ENCODE data around the gene TEX2. TPM values are rescaled to one million over a fixed set of nuclear protein-coding genes. Genes with fewer than 3 reads are reported as not detected.

The TEX2 gene
- total and polyA plus RNA-seq, 8 donors: 20.1 to 38.2 (median 24.5) TPM

- H3K36me3 ChIP-seq: no peaks in the 10 kb centered on the region
- H3K27me3 ChIP-seq: no peaks in the 10 kb centered on the region
- H3K27ac ChIP-seq: no peak overlapping the region
- intact Hi-C loops (cut with DNase I): no loop called here
- TF ChIP-seq CTCF (IDR thresholded peaks at IDR 0.05): no peak
- no peak for DNase-seq
- no peaks in the 10 kb centered on the region for H3K9me3 ChIP-seq
- no peak overlapping the region for H3K4me3 ChIP-seq
- ATAC-seq: no peak
- peaks cover under 1 to 17% of the 10 kb centered on the region in 2 donors for H3K4me1 ChIP-seq
Observed at GRCh38 chr17:64255764-64256163, 7.3 kb downstream of the TEX2 start.

- Histone ChIP-seq H3K4me3 (no peak overlapping the region), H3K36me3 (no peaks in the 10 kb centered on the region), H3K4me1 (peaks cover 0 to 7% of the 10 kb centered on the region in 2 donors), H3K27ac (no peak overlapping the region), H3K27me3 (no peaks in the 10 kb centered on the region), H3K9me3 (no peaks in the 10 kb centered on the region)
- intact Hi-C loops (cut with DNase I): no loop called here
- ATAC-seq: no peak
- TF ChIP-seq CTCF (IDR thresholded peaks at IDR 0.05): no peak
- DNase-seq: no peak
Observed at GRCh38 chr17:64254755-64255154, 8.3 kb downstream of the TEX2 start.

GRCh38 chr17:64253470-64253869 lies 9.6 kb downstream of the TEX2 start:
- no peak for TF ChIP-seq CTCF (IDR thresholded peaks at IDR 0.05)
- Histone ChIP-seq H3K27me3 (no peaks in the 10 kb centered on the region), H3K36me3 (no peaks in the 10 kb centered on the region), H3K4me3 (no peak overlapping the region), H3K9me3 (no peaks in the 10 kb centered on the region), H3K4me1 (peaks cover 0 to 3% of the 10 kb centered on the region in 2 donors), H3K27ac (no peak overlapping the region)
- no peak for DNase-seq
- intact Hi-C loops (cut with DNase I): no loop called here
- no peak for ATAC-seq

- intact Hi-C loops (cut with DNase I): no loop called here
Observed at GRCh38 chr17:64252831-64253230, 10.2 kb downstream of the TEX2 start.

GRCh38 chr17:64250233-64250835 lies 12.7 kb downstream of the TEX2 start:
- Histone ChIP-seq H3K36me3 (no peaks in the 10 kb centered on the region), H3K9me3 (no peaks in the 10 kb centered on the region), H3K4me1 (no peaks in the 10 kb centered on the region), H3K27me3 (no peaks in the 10 kb centered on the region), H3K27ac (no peak overlapping the region), H3K4me3 (no peak overlapping the region)
- no peak for TF ChIP-seq CTCF (IDR thresholded peaks at IDR 0.05)
- no peak for DNase-seq
- intact Hi-C loops (cut with DNase I): no loop called here
- ATAC-seq: no peak

More at GRCh38 chr17:64252831-64253230, 10.2 kb downstream of the TEX2 start:
- no peak overlapping the region for H3K27ac ChIP-seq
- H3K4me3 ChIP-seq: no peak overlapping the region
- H3K9me3 ChIP-seq: no peaks in the 10 kb centered on the region
- no peak for TF ChIP-seq CTCF (IDR thresholded peaks at IDR 0.05)
- no peak for ATAC-seq
- no peaks in the 10 kb centered on the region for H3K36me3 ChIP-seq
- DNase-seq: no peak
- H3K4me1 ChIP-seq: peaks cover 0 to 3% of the 10 kb centered on the region in 2 donors
- no peaks in the 10 kb centered on the region for H3K27me3 ChIP-seq

All from left lung (tissue), 10 donors.